Measurements from ENCODE around the gene ITPRIP. TPM values are rescaled to one million over a fixed set of nuclear protein-coding genes. Genes with fewer than 3 reads are reported as not detected.

The ITPRIP gene
- total RNA-seq, 1 donor from 2014 or later, result 13.8 TPM

DNA sequence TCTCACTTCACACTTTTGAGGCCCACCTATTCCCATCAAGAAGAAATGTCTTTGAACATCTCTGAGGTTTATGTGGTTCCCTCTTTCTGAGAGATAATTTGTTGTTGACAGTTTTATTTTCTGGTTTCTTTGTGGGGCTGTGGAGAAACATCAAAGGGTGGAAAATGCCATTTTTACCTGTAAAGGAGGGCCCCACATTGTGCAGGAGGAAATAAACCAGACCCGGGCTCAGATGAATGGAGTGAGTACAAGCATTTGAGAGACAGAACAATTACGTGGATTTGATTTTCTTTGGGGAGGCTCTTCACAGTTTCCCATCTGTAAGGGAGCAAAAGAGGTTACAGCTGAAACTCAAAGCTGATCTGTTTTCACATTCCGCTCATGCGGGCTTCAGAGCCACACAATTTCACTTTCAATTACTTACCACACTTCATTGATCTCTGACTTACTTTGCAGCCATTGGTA lies 29.8 kb downstream of the ITPRIP start:
- H3K4me3 ChIP-seq (ENCODE audit: low read depth, low read length), result no peak overlapping the region
- DNase-seq (ENCODE audit: low read depth), result no peak
- no peak for TF ChIP-seq CTCF (conservative IDR thresholded peaks at IDR 0.05; ENCODE audit: low read depth, low read length)

DNA sequence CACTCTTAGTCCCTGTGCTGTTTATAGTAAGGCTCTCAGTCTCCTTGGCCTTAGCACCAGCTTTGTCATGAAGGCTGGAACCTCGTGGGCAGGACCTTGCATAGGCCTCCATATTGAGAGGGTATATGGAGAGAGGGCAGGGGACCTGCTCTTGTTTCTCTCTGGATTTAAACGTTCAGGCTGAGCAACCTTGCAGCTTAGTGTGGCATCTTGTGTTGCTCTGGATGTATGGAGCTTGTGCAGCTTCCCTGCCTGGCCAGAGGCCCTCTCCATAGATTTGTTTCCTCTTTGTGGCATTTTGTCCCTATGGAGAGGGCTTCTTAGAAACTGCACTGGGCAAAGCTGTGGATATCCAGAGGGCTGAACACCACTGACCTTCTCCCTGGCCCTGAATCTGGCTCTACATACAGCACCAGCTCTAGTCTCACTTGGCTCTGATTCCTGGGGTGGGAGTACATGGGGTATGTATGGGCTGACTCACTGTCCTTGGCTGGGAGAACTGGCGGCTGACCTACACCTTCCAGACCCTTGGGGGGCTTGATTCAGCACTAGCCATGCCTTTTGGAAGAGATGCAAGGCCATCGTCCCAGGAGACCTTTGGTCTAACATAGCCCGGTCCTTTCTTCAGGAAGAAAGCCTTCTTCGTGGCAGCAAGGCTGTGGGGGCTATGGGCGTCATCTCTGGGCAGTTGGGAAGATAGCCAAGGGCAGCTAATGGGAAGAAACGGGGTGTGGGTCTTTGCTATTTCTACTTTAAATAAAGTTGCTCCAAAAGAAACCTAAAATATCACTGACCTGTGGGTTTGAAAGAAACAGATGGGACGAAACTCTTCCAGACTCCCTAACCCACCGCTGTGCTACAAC lies 30.5 kb downstream of the ITPRIP start:
- no peak for TF ChIP-seq CTCF (conservative IDR thresholded peaks at IDR 0.05; ENCODE audit: low read depth, low read length)
- no peak for DNase-seq (ENCODE audit: low read depth)

GRCh38 chr10:104306897-104307296 lies 31.4 kb downstream of the ITPRIP start:
- no peak overlapping the region for H3K4me3 ChIP-seq (ENCODE audit: low read depth, low read length)
- no peak for TF ChIP-seq CTCF (conservative IDR thresholded peaks at IDR 0.05; ENCODE audit: low read depth, low read length)
- no peak for DNase-seq (ENCODE audit: low read depth)

More for the DNA sequence above, 30.5 kb downstream of the ITPRIP start:
- H3K4me3 ChIP-seq (ENCODE audit: low read depth, low read length), result no peak overlapping the region

DNA sequence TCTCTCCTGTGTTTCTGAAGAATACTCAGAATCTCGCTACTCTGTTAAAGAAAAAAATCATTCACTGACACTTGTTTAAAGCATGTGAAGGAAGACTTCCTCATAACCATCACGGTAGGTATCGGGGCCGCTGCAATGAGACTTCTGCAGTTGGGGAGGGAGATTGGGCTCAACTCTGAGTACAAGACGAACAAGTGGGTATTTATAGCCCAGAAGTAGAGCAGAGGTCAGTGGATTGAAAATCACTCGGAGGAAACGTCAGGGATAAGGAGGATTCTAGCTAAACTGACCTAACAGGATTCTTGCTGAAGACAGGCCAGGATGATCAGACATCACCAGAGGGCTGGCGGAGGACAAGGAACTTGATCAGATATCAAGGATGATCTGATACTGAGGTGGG lies 33.3 kb downstream of the ITPRIP start:
- no peak overlapping the region for H3K4me3 ChIP-seq (ENCODE audit: low read depth, low read length)
- no peak for TF ChIP-seq CTCF (conservative IDR thresholded peaks at IDR 0.05; ENCODE audit: low read depth, low read length)
- DNase-seq (ENCODE audit: low read depth), result no peak

GRCh38 chr10:104304356-104304745 lies 33.9 kb downstream of the ITPRIP start:
- TF ChIP-seq CTCF (conservative IDR thresholded peaks at IDR 0.05; ENCODE audit: low read depth, low read length), result no peak
- no peak overlapping the region for H3K4me3 ChIP-seq (ENCODE audit: low read depth, low read length)
- DNase-seq (ENCODE audit: low read depth), result no peak

- H3K4me3 ChIP-seq (ENCODE audit: low read depth, low read length), result no peak overlapping the region
- DNase-seq (ENCODE audit: low read depth), result no peak
- TF ChIP-seq CTCF (conservative IDR thresholded peaks at IDR 0.05; ENCODE audit: low read depth, low read length), result no peak
These were observed 34.5 kb downstream of the ITPRIP start for GRCh38 chr10:104303594-104304355.

Data from epithelial cell of proximal tubule (primary cell).